Spleen (tissue), 11 donors: Measurements from ENCODE around the gene ALK. TPM values are rescaled to one million over a fixed set of nuclear protein-coding genes. Genes with fewer than 3 reads are reported as not detected.

Experiments used
- DNase-seq: peaks from one replicate; pipeline ENCODE4 v3.0.0-alpha.2; 2020
- H3K27ac ChIP-seq, 8 donors: fragments of 200-600 bp; sonication (generic) in 7 of 8; 1 replicate in 4 of 8; 2 replicates in 4 of 8; pipeline versions ENCODE4 v1.5.0 to v1.8.0; 2016 to 2021; ENCODE audit warnings: inconsistent platforms in 4 of 8, mild to moderate bottlenecking in 4 of 8, moderate library complexity in 1 of 8
- H3K27me3 ChIP-seq, 7 donors: fragments of 200-600 bp; sonication (generic) in 6 of 7; replicated peaks in 1 of 7; 1 replicate in 4 of 7; 2 replicates in 3 of 7; pipeline versions ENCODE4 v1.5.0 to v1.8.0; 2016 to 2021; ENCODE audit warnings: inconsistent platforms in 3 of 7, mild to moderate bottlenecking in 1 of 7
- H3K36me3 ChIP-seq, 6 donors: fragments of 200-600 bp; sonication (generic) in 5 of 6; 1 replicate in 4 of 6; 2 replicates in 2 of 6; pipeline versions ENCODE4 v1.5.0 to v1.8.0; 2016 to 2021; ENCODE audit warnings: inconsistent platforms in 2 of 6
- H3K4me1 ChIP-seq, 6 donors: fragments of 200-600 bp; sonication (generic) in 5 of 6; 1 replicate in 3 of 6; 2 replicates in 3 of 6; pipeline versions ENCODE4 v1.5.0 to v1.8.0; 2016 to 2021; ENCODE audit warnings: inconsistent platforms in 3 of 6
- H3K4me3 ChIP-seq, 8 donors: fragments of 200-600 bp; sonication (generic) in 7 of 8; 1 replicate in 4 of 8; 2 replicates in 4 of 8; pipeline versions ENCODE4 v1.5.0 to v1.8.0; 2016 to 2021; ENCODE audit warnings: inconsistent platforms in 4 of 8, mild to moderate bottlenecking in 4 of 8, moderate library complexity in 2 of 8
- H3K9me3 ChIP-seq, 8 donors: fragments of 200-600 bp; sonication (generic) in 7 of 8; 1 replicate in 4 of 8; 2 replicates in 4 of 8; pipeline versions ENCODE4 v1.5.0 to v1.8.0; 2016 to 2021; ENCODE audit warnings: inconsistent platforms in 4 of 8
- CTCF ChIP-seq, 11 experiments: fragments of 200-600 bp in 7 of 11; fragments of 450-650 bp in 4 of 11; sonication (generic) in 4 of 11; IDR thresholded peaks in 8 of 11; conservative IDR thresholded peaks in 3 of 11; 1 replicate in 7 of 11; 2 replicates in 4 of 11; pipeline versions ENCODE4 v1.4.0 to v1.8.0; 2016 to 2021; ENCODE audit warnings: antibody characterized with exemption in 11 of 11, inconsistent platforms in 4 of 11, mild to moderate bottlenecking in 1 of 11
- POLR2A ChIP-seq, 3 donors: fragments of 450-650 bp; IDR thresholded peaks; one replicate each; pipeline ENCODE4 v1.5.1; 2017; ENCODE audit warnings: antibody characterized with exemption in 3 of 3, mild to moderate bottlenecking in 1 of 3
- POLR2AphosphoS5 ChIP-seq, 3 donors: sonication (generic); formaldehyde crosslinking; IDR thresholded peaks; one replicate each; pipeline ENCODE4 v1.5.1; 2017; ENCODE audit warnings: antibody characterized with exemption in 3 of 3
- WGBS, 5 donors: extraction: QIAGEN DNeasy Blood & Tissue Kit in 3 of 5; methylation state at CpG; one replicate each; pipeline versions ENCODE4 v1.1.5 to v1.1.7; 2013 to 2018; 5-methylcytosine and 5-hydroxymethylcytosine counted together
- intact Hi-C: fragments of 100-400 bp; cut with DNase I; formaldehyde crosslinking; loops from one replicate; pipeline ENCODE4 v1.15.0; 2023; ENCODE audit warnings: low total_unique reads
- polyA plus RNA-seq, 3 donors: library from polyadenylated mRNA; stranded (reverse); fragments of 200-250 nt; gene quantifications; one replicate each; pipeline ENCODE4 v1.2.1, GENCODE V29; 2013
- total RNA-seq, 7 donors: library from RNA; depleted of rRNA in 3 of 7; stranded (reverse); fragments of >200 nt in 3 of 7; fragmentation: NEBNext Ultra II Directional in 4 of 7; extraction: Animal tissue kit (Norgen Biotek cat#: 25700) in 4 of 7; gene quantifications; one replicate each; pipeline versions ENCODE4 v1.1.0 to v1.2.1, GENCODE V29; 2016 to 2021
- donor health status: healthy with polysubstance abuse.
- donor health status: DM: no; HTN: no; CAD: no; lungs with moderate emphysema.
- donor health status: DM: no; HTN: no; CAD: no.
- donor health status: Bipolar disorder and iron deficiency.
- donor health status: healthy.
- donor health status: DM: no; HTN: no; CAD: no.
- donor health status: DM: yes; HTN: yes; CAD: no.

ALK gene
- total and polyA plus RNA-seq, 10 donors = 0.03 to 0.28 (median 0.06) TPM; not detected in 7

- intact Hi-C loops = no loop called here
These were observed 364.1 kb downstream of the ALK start for GRCh38 chr2:29557268-29557667.

GRCh38 chr2:29549069-29549380 lies 372.4 kb downstream of the ALK start:
- no peak for DNase-seq
- intact Hi-C loops = no loop called here
- TF ChIP-seq POLR2A (IDR thresholded peaks at IDR 0.05) (no peak), CTCF (IDR thresholded peaks at IDR 0.05 in 8 of 11, conservative IDR thresholded peaks at IDR 0.05 in 3 of 11) (no peak), POLR2AphosphoS5 (IDR thresholded peaks at IDR 0.05) (no peak)
- H3K36me3 ChIP-seq = no peaks in the 10 kb centered on the region
- peaks cover 0 to 5% (median 0%) of the 10 kb centered on the region in 7 donors for H3K27me3 ChIP-seq
- H3K4me3 ChIP-seq = no peak overlapping the region
- no peaks in the 10 kb centered on the region for H3K4me1 ChIP-seq
- H3K9me3 ChIP-seq = no peaks in the 10 kb centered on the region
- WGBS, 5 donors = 82 to 95% (median 86%) methylated on average over 2 of the region's 2 CpGs
- no peak overlapping the region for H3K27ac ChIP-seq

More at GRCh38 chr2:29557268-29557667, 364.1 kb downstream of the ALK start:
- Histone ChIP-seq H3K27me3 (no peaks in the 10 kb centered on the region), H3K9me3 (no peaks in the 10 kb centered on the region), H3K4me1 (no peaks in the 10 kb centered on the region), H3K27ac (no peak overlapping the region), H3K4me3 (no peak overlapping the region), H3K36me3 (no peaks in the 10 kb centered on the region)
- whole genome bisulfite sequencing, 5 donors = 35 to 80% (median 61%) methylated on average over 1 of the region's 1 CpG
- TF ChIP-seq POLR2A (IDR thresholded peaks at IDR 0.05) = no peak
- no peak for TF ChIP-seq POLR2AphosphoS5 (IDR thresholded peaks at IDR 0.05)
- no peak for TF ChIP-seq CTCF (IDR thresholded peaks at IDR 0.05 in 8 of 11, conservative IDR thresholded peaks at IDR 0.05 in 3 of 11)
- DNase-seq = no peak

GRCh38 chr2:29544917-29545316 lies 376.5 kb downstream of the ALK start:
- H3K27me3 ChIP-seq = peaks cover 0 to 5% (median 0%) of the 10 kb centered on the region in 7 donors
- no peak for TF ChIP-seq POLR2AphosphoS5 (IDR thresholded peaks at IDR 0.05)
- no peak for TF ChIP-seq POLR2A (IDR thresholded peaks at IDR 0.05)
- TF ChIP-seq CTCF (IDR thresholded peaks at IDR 0.05 in 8 of 11, conservative IDR thresholded peaks at IDR 0.05 in 3 of 11) = no peak
- intact Hi-C loops = no loop called here

GRCh38 chr2:29544031-29544430 lies 377.4 kb downstream of the ALK start:
- 77 to 98% (median 87%) methylated on average over 3 of the region's 3 CpGs for WGBS, 5 donors
- intact Hi-C loops = no loop called here
- Histone ChIP-seq H3K36me3 (no peaks in the 10 kb centered on the region), H3K27me3 (peaks cover 0 to 5% (median 0%) of the 10 kb centered on the region in 7 donors), H3K4me1 (no peaks in the 10 kb centered on the region), H3K27ac (no peak overlapping the region), H3K9me3 (no peaks in the 10 kb centered on the region), H3K4me3 (no peak overlapping the region)
- no peak for TF ChIP-seq CTCF (IDR thresholded peaks at IDR 0.05 in 8 of 11, conservative IDR thresholded peaks at IDR 0.05 in 3 of 11)
- no peak for TF ChIP-seq POLR2AphosphoS5 (IDR thresholded peaks at IDR 0.05)
- no peak for TF ChIP-seq POLR2A (IDR thresholded peaks at IDR 0.05)
- DNase-seq = no peak

More at GRCh38 chr2:29544917-29545316, 376.5 kb downstream of the ALK start:
- H3K4me1 ChIP-seq = no peaks in the 10 kb centered on the region
- H3K9me3 ChIP-seq = no peaks in the 10 kb centered on the region
- no peak overlapping the region for H3K4me3 ChIP-seq
- 47 to 63% (median 58%) methylated on average over 1 to 2 of the region's 2 CpGs for WGBS, 5 donors
- DNase-seq = no peak
- H3K27ac ChIP-seq = no peak overlapping the region
- no peaks in the 10 kb centered on the region for H3K36me3 ChIP-seq
